SIG-M5 treated with dmso at 0.1 percent for 504 hours (cell line): ENCODE measurements around the gene C1QTNF6.

Source experiments
- DNase-seq: peaks from one replicate; lab custom pipeline; 2025; ENCODE audit not compliant: unreplicated experiment; lab: John Stamatoyannopoulos, UW

Gene C1QTNF6

DNA sequence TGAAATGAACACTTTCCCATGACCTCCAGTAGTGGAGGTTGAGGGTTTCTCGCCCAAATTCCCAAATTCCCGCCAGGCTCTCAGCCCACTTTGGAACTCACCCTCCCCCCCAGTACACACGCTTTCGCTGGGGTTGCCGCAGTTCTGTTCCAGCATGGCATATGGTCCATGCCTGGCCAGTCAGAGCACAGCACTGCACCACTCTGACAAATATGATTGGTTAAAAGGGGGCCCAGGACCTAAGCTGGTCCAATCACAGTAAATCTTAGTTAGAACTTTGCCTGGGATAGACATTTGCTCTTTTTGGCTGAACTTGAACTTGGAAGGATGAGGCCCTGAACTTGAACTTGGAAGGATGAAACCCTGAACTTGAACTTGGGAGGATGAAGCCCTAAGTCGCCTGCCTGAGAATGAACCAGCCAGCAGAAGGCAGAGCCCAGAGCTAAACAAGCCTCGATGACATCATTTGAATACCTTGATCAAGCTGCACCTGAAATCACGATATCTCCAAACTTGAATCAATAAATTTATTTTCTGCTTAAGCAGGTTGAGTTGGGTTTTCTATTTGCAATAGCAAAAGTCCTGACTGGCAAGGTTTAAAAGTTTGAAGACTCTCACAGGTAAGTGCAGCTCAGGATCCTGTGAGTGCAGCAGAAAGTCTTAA, 36.8 kb upstream of the C1QTNF6 start:
- DNase-seq: no peak

DNA sequence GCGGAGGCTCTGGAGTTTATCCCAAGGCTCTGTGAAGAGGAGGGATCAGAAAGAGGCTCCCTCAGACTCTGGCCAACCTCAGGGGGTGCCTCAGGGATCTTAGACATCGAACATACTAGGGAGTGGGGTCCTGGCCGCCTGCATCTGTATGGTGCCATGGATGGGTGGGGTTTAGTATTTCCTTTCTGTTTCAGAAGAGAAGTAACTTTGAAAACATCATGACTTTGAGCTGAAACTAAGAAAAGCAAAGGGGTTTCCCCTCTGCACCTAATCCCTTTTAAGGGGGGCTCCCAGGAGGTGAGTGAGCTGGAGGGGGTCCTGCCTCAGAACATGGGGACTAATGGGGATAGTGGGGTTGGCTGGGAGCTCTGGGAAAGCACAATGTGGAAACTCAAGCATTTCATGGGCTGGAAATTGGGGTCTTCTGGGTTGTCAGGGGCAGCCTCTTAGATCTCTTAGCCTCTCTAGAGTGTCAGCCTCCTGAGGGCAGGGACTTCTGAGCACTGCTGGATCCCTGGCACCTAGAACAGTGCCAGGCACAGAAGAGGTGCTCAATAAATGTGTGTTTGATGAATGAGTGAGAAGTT, 36.0 kb upstream of the C1QTNF6 start:
- no peak for DNase-seq

DNA sequence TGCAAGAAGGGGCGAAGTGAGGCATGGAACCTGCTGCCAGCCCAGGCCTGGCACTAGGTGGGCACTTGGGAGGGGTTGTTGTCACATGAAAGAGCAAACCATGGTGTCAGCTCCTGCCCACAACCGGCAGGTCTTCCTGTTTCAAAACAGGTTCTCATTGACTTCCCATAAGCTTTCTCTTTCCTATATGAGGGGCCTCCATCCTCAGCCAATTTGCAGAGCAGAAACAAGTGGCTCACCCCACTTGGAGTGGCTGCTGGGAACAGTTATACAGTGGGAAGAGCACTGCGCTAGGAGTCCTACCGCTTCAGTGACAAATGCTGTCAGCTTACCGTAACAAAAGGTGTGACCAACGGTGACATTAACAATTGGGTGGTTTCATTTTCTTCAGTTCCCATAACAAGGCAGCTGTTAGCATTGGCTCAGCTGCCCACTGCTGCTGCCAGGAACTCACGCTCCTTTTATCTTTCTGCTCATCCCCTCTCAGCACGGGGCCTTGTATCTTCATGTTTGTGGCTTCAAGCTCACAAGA, 34.5 kb upstream of the C1QTNF6 start:
- no peak for DNase-seq

DNA sequence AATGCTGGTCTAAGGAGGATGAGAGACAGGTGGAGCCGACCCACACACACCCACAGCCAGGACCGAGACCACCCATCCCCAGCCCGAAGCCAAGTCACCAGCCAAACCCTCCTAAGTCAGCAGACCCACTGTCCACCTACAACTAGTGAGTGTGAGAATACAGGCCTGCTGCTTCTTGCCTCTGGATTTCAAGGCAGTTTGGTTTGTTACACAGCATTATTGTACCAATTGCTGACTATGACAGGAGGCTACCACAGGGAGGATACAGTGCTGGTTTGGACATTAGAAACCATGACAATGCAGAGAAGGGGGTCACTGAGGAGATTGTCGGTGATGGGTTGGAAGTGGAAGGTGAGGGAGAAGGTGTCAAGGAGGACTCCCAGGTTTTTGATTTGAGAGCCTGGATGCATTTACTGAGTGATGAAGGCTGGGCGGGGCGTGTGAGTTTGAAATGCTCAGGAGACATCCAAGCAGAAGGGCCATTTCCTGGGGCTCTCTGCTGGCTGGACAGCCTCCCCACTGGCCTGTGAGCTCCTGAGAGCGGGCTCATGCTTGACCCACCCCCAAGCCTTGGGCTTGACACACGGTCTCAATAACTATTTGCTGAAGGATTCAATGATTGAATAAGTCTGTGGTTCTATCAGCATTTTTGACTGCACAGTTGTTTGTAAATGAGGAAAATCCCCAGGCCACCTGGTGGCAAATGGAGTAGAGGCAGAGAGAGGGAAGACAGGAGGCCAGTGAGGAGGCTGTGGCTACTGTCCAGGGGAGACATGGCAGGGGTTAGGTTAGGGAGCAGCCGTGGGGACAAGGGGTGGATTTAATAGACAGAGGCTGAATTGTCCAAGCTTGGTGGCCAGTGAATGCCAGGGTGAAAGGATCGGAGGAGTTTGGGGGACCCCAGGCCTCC, 33.6 kb upstream of the C1QTNF6 start:
- DNase-seq: no peak

DNA sequence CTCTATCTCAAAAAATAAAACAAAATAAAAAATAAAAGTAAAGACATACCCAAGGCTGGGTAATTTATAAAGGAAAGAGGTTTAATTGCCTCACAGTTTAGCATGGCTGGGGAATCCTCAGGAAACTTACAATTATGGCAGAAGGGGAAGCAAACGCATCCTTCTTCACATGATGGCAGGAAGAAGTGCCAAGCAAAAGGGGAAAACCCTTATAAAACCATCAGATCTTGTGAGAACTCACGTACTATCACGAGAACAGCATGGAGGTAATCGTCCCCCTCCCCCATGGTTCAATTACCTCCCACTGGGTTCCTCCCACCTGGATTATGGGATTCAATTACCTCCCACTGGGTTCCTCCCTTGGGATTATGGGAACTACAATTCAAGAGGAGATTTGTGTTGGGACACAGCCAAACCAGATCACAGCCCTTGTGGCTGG, 32.5 kb upstream of the C1QTNF6 start:
- DNase-seq: no peak

DNA sequence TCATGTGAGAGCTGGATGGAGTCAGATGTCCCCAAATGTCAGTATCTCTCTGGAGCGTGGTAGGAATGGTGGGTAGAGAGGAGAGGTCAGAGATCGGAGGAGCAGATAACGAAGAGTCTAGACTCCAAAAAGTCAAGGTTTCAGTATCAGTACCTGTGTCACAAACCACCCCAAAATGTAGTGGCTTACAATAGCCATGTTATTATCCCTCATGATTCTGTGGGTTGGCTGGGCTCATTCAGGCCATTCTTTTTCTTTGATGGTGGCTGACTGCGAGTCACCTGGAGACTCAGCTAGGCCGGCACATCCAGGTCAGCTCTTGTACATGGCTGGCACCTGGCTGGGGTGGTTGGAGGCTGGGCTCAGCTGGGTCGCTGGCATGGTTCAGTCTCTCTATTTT, 31.5 kb upstream of the C1QTNF6 start:
- DNase-seq: no peak

DNA sequence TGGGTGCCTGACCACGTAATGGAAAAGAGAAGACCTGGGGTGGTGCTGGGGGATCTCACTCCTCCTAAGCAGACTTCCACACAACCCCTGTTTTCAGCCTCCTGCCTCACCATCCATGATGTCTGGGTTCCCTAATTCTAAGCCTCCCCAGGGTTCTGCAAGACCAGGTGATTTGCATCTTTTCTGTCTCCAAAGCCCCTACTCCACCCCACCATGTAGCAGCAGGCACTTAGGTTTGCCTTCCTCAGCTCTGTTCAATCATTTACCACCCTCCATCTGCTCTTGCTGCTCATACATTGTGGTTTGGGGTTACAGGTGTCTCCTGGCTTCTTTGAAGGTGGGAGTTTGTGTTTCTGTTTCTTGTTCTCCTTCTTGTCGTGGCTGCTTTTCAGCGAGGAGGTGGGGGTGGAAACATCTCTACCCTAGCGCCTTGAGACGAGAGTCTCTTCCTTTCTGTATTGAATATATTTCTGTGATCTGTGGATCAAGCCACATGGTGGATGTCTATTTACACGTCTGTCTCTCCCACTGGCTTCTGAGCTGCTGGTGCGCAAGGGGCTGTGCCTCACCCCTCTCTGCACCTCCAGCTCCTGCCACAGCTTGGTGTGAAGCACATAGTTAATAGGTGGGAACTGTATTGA, 30.8 kb upstream of the C1QTNF6 start:
- no peak for DNase-seq

DNA sequence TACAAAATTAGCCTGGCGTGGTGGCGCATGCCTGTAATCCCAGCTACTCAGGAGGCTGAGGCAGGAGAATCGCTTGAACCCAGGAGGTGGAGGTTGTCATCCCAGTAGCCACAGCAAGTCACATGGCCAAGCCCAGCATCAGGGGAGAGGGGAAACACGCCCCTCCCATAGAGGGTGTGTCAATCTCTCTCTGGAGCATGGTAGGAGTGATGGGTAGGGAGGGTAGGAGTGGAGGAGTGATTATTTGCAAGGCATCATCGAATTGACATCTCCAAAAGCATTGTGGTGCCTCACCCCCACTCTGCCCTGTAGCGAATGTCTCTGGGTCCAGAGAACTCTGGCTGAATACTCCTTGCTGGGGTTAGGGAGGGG, 30.3 kb upstream of the C1QTNF6 start:
- DNase-seq: no peak

DNA sequence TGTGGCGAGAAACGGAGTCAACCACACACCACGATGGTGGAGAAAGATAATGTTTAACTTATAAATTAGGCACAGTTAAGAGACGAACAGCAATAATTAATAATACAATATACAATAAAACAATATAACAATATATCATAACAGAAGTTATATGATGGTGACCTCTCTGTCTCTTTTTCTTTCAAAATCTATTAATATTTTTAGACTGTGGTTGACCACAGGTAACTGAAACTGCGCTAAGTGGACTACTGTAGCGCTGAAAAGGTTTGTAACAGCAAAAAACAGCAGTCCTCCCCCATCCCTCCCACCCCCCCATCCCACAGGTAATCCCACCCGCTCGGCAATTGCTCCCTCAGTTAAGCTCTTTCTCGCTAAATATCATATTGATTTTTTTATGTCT, 27.8 kb upstream of the C1QTNF6 start:
- DNase-seq: no peak

DNA sequence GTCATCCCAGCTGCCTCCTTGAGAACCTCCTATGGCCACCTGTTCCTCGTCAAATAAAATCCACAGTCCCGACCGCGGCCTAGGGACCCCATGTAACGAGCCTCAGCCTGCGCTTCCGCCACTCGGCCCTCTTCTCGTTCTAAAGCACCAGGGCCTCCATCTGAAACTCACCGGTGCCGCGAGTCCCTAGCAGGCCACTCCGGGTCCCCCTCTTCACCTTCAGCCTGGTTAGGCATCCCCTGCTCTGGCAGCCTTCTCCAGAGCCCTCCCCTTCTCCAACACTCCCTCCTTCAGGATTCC, 26.6 kb upstream of the C1QTNF6 start:
- no peak for DNase-seq

DNA sequence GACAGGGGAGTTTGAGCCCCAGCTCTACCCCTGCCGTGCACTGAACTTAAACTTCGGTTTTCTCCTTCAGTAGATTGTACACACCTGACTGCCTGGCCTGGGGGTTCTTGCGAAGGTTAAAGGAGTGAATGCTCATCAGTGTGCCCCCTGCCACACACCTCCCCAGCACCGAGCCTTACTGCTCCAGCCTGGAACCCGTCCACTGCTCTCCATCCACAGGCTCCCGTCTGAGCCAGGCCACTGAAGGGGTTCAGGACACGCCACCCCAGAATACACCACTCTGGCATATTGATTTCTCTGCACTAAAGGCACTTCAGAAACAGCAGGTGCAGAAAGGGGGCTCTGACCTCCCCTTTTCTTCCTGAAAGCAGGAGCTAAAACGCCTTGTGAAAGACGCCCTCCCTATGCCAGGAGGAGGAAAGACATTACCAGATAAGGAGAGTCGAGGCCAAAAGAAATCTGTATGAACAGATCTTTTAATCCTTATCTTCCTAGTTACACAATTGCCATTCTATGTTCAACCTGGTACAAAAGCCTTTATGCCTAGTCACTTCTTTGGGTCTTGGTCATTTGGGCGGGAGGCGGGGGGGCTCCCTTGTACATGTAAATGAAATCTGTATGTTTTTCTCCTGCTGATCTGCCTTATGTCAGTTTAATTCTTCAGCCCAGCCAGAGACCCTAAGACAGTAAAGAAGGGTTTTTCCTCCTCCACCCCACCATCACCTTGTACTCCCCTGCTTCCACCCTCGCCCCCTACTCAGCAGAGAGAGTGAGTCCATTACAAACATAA, 26.1 kb upstream of the C1QTNF6 start:
- DNase-seq: no peak

DNA sequence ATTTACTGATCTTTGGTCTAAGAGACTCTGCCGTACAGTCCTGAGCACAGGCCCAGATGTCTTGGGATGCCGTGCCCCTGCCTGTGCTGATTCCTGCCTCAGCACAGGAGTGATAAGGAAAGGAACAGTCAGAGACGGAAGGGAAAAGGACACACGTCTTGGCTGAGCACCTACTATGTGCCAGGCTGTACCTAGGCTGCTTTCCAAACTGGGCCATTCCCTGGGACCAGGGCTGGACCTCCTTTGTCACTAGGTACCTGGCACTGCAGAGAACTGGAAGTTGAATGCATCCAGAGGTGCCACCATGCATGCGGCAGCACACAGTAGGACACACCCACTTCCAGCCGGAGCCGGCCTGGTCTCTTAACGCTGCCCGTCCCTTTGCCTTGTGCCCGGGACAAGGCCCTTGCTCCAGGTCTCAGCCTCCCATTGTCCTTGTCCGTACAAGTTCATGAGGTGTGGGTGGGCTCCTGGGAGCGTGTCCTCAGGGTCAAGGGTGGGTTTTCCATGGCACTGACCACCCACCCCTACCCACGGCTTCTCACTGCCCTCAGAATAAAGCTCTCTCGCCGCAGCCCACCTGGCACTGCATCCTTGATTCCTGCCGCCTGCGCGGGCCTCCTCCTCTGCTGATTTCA, 25.3 kb upstream of the C1QTNF6 start:
- DNase-seq: no peak

DNA sequence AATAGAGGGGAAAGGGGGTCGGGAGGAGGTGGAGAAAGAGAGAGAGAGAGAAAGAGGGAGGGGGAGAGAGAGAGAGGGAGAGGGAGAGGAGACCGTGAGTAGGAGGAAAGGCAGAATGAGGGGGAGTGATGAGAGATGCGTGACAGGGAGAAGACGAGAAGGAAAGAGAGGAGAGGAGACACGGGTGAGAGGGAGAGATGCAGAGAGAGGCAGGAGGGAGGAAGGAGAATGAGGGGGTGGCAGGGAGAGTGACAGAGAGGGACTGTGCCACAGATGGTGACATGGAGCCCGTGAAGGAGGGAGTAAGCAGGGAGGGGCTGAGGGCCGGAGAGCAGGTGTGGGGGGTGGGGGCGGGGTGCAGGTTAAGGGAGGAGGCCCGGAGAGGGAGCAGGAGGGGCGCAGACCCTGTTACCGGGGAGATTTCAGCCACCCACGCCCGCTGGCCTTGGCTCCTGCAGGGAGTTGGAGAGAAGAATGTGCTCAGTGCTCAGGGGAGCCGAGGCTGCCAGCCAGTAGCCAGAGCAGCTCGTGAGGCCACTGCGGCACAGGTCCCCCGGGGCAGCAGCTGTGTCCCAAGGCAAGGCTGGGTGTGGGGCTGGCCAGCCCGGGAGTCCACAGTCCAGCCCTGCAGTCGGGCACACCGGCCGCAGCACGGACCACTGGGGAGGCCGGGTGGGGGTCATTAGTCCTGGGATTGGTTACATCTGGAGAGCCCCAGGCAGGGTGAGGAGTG, 24.3 kb upstream of the C1QTNF6 start, which contains the start of gene SSTR3:
SSTR3 (minus strand) TSS at position 304 of the 733 bp plus-strand sequence. CDS start 4,674 bp downstream, outside the sequence.
- no peak for DNase-seq

DNA sequence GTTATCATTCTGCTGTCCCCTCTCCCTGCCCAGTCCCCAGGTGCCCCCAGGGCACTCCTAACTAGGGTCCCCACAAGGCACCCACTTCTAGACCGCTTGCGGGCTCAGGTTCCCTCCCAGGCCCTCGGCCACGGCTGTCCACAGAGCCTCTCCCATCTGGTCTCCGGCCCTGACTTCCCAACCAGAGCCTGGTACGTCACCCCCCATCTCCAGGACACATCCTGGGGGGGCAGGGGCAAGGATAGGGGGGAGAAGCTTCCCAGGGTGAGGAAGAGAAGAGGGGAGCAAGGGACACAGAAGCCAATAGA, 23.8 kb upstream of the C1QTNF6 start:
- DNase-seq: no peak

DNA sequence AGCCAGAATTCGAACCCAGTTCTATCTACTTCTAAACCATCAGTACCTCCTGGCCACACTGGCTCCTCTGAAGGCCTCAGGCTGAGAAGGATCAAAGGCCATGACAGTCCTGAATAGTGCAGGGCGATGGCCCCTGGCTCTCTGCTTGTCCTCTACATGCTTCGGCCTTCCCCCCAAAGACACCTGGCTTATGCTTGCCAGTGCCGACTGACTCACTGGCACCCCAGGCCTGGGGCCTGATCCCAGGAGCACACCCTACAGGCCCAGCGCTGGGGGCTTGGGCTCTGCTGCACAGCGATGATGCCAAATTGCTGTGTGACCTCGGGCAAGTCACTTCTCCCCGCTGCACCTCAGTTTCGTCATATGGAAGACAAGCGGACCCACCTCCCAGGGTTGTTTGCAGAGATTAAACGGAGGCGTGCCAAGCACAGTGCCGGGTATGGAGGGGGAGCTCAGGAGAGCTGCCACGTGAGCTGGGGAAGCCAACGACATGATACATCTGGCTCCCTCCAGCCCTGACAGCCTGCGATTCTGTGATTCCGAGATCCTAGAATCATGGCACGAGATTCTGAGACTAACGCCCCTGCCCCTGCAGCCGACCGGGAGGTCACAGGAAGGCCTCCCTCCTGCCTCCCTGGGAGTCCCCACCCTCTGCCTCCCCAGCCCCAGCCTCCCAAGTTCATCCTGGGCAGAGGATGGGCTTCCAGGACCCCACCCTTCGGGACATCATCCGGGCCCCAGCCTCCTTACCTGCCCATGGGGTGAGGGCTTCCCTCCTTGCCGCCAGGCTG, 23.2 kb upstream of the C1QTNF6 start:
- no peak for DNase-seq

DNA sequence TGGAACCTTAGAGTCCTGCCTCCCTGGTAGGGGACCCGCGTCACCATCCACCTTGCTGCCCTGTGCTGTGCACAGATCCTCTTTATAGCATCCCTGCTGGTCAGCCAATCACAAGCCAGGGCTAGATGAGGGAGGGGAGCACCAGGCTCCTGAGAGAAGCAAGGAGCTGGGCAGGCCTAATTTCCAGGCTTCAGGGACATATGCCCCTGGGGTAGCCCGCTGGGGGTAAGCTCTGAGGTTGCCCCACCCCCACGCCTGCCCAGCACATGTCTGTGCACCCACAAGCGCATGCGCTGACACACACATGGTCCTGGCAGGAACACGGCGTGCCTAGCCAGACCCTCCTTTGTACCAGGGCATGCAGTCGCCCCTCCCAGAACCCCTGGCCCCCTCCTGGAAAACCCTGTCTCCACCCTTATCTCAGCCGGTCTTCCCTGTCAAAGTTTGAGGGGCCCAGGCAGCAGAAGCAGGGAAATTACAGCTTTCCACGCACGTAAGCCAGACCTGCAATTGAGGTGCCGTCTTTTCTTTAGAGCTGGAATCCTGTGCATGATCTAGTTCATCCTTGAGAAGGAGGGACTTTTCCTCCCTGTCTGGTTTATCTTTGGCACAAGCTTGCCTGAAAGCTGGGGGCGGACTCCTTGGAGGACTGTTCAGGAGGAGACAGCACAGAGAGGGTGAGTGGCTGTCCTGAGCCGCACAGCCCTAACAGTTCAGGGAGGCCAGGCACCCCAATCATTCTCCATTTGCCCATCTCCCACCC, 22.2 kb upstream of the C1QTNF6 start:
- DNase-seq: no peak

DNA sequence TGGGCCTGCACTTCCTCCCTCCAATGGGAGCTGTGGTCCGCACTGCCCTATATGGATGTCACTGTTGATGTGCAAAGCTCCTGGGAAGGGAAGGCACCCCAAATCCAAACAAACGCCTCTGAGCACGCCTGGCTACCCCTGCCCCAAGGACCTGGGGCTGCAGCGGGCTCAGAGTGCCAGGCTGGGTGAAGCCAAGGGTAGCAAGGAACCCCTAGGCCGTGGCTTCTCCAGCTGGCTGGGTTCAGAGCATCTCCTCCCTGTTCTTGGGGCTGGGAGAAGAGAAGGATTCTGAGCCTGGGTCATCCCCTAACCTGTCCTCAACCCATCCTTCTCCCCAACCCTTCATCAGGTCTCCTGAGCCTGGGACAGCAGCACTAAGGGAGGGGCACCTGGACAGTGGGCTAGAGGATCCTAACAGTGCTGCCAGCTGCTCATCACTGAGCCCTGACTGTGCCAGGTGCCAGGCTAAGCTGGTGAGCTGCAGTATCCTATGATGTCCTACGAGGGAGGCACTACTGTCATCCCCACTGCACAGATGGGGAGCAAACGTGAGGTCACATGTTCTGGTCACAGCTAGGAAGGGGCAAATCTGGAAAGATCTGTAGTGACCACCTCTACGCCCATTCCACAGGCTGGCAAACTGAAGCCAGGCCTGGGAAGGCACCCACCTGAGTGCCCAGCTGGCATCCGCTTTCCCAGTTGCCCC, 21.2 kb upstream of the C1QTNF6 start:
- DNase-seq: no peak
